Tibial nerve (tissue), 4 donors: Measurements from ENCODE around the gene GIPC2. TPM values are rescaled to one million over a fixed set of nuclear protein-coding genes. Genes with fewer than 3 reads are reported as not detected.
A peak's percentile ranks its signal among the peaks of the same experiment; 100 is the strongest.

Experiments used
- DNase-seq, 2 donors: peaks; one replicate each; pipeline ENCODE4 v3.0.0-alpha.2; 2019; ENCODE audit warnings: low spot score in 2 of 2
- H3K27ac ChIP-seq, 4 donors: fragments of 200-600 bp; sonication (generic) in 3 of 4; one replicate each; pipeline ENCODE4 v1.5.1; 2017 to 2019; ENCODE audit warnings: mild to moderate bottlenecking in 1 of 4
- H3K27me3 ChIP-seq, 2 donors: fragments of 200-600 bp; sonication (generic) in 1 of 2; one replicate each; pipeline versions ENCODE4 v1.5.1 to v1.6.0; 2017 to 2019
- H3K36me3 ChIP-seq, 3 donors: fragments of 200-600 bp; sonication (generic); one replicate each; pipeline ENCODE4 v1.5.1; 2018 to 2019
- H3K4me1 ChIP-seq, 4 donors: fragments of 200-600 bp; sonication (generic) in 3 of 4; one replicate each; pipeline ENCODE4 v1.5.1; 2017 to 2019
- H3K4me3 ChIP-seq, 4 donors: fragments of 200-600 bp; sonication (generic) in 3 of 4; one replicate each; pipeline ENCODE4 v1.5.1; 2017 to 2019; ENCODE audit warnings: mild to moderate bottlenecking in 1 of 4, moderate library complexity in 1 of 4
- H3K9me3 ChIP-seq, 4 donors: fragments of 200-600 bp; sonication (generic) in 3 of 4; one replicate each; pipeline ENCODE4 v1.5.1; 2017 to 2019
- CTCF ChIP-seq, 5 experiments: fragments of 200-600 bp in 3 of 5; fragments of 450-650 bp in 2 of 5; sonication (generic) in 3 of 5; IDR thresholded peaks; one replicate each; pipeline ENCODE4 v1.5.1; 2016 to 2019; ENCODE audit warnings: antibody characterized with exemption in 5 of 5, mild to moderate bottlenecking in 3 of 5, moderate library complexity in 2 of 5
- EP300 ChIP-seq, 2 donors: sonication (generic); formaldehyde crosslinking; IDR thresholded peaks; one replicate each; pipeline ENCODE4 v1.6.1; 2017; ENCODE audit warnings: antibody characterized with exemption in 2 of 2, mild to moderate bottlenecking in 1 of 2
- POLR2A ChIP-seq, 2 donors: fragments of 450-650 bp; IDR thresholded peaks; one replicate each; pipeline ENCODE4 v1.6.1; 2017; ENCODE audit warnings: antibody characterized with exemption in 2 of 2, mild to moderate bottlenecking in 2 of 2, moderate library complexity in 2 of 2
- WGBS, 2 donors: methylation state at CpG; one replicate each; pipeline ENCODE4 v1.1.5; 2018; 5-methylcytosine and 5-hydroxymethylcytosine counted together
- total RNA-seq, 4 donors: library from RNA; depleted of rRNA; stranded (reverse); fragments of >200 nt; gene quantifications; one replicate each; pipeline ENCODE4 v1.1.0, GENCODE V29; 2016

Gene GIPC2
- total RNA-seq, 4 donors from 2014 or later: 2.1 to 6.9 (median 3.7) TPM

- Histone ChIP-seq H3K4me3 (no peak overlapping the region), H3K36me3 (no peaks in the 10 kb centered on the region), H3K4me1 (no peaks in the 10 kb centered on the region), H3K27me3 (no peaks in the 10 kb centered on the region), H3K9me3 (no peaks in the 10 kb centered on the region), H3K27ac (no peak overlapping the region)
- 78 to 80% methylated on average over 2 of the region's 2 CpGs for WGBS, 2 donors
- DNase-seq: no peak
- TF ChIP-seq EP300 (IDR thresholded peaks at IDR 0.05): no peak
- no peak for TF ChIP-seq POLR2A (IDR thresholded peaks at IDR 0.05)
- no peak for TF ChIP-seq CTCF (IDR thresholded peaks at IDR 0.05)
Measured at GRCh38 chr1:78038071-78038470, 7.7 kb upstream of the GIPC2 start.

- Histone ChIP-seq H3K36me3 (no peaks in the 10 kb centered on the region), H3K9me3 (no peaks in the 10 kb centered on the region), H3K4me3 (no peak overlapping the region), H3K27me3 (no peaks in the 10 kb centered on the region), H3K27ac (no peak overlapping the region), H3K4me1 (no peaks in the 10 kb centered on the region)
- TF ChIP-seq POLR2A (IDR thresholded peaks at IDR 0.05): no peak
- DNase-seq: no peak
Measured at GRCh38 chr1:78038491-78038939, 7.3 kb upstream of the GIPC2 start.

DNA sequence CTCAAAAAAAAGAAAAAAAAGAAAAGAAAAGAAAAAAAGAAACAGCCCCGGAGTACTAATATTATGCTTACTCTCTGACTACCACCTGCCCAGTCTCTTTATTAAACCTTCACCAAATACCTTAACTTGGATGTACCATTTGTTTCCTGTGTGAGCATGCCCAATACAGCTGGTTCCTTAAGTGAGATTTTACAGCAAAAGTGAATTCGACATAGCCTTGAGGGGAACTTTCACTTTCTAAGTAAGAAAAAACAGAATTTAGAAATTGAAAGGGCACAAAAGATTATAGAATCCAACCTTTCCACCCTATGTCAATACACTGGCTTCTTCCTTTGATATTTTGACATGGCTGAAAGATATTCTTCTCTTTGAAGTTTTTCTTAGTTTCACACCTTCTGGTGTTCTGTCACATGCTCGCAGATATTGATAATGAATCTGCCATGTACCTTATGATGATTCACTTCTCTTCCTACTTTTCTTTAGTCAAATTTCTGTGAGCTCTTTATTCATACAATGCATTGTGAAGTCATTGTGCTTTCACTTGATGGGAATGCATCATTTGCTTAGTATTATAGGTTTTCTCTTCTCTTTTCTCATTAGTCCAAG, 5.2 kb upstream of the GIPC2 start:
- no peaks in the 10 kb centered on the region for H3K9me3 ChIP-seq
- H3K36me3 ChIP-seq: no peaks in the 10 kb centered on the region
- peaks cover 0 to under 1% (median 0%) of the 10 kb centered on the region in 4 donors for H3K4me1 ChIP-seq
- H3K4me3 ChIP-seq: no peak overlapping the region
- DNase-seq: no peak
- WGBS, 2 donors: 82 to 88% methylated on average over 3 of the region's 3 CpGs
- peaks cover 0 to 5% of the 10 kb centered on the region in 2 donors for H3K27me3 ChIP-seq
- TF ChIP-seq EP300 (IDR thresholded peaks at IDR 0.05) (no peak), CTCF (IDR thresholded peaks at IDR 0.05) (no peak), POLR2A (IDR thresholded peaks at IDR 0.05) (no peak)
- H3K27ac ChIP-seq: no peak overlapping the region

DNA sequence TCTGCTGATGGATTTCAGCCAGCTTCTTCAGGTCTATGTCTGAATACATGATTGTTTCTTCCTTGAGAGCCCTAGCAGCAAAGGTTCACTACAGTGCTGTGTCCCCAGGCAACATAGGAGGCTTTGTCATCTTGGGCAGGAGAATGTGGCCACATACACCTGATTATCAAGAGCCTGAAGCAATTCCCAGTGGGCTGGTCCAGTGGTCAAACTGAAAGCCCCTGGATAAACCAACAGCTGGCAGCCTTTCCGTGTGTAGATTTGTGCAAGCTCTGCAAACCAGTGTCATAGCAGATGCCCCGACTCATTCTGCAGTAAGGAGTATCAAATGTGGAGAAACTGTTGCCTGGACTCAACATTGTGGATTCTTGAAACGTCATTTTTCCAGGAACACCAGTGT, 2.3 kb upstream of the GIPC2 start:
- TF ChIP-seq EP300 (IDR thresholded peaks at IDR 0.05) (no peak), POLR2A (IDR thresholded peaks at IDR 0.05) (no peak), CTCF (IDR thresholded peaks at IDR 0.05) (no peak)
- WGBS, 2 donors: 71 to 78% methylated on average over 3 of the region's 3 CpGs
- Histone ChIP-seq H3K4me3 (no peak overlapping the region), H3K36me3 (no peaks in the 10 kb centered on the region), H3K27me3 (peaks cover 0 to 23% of the 10 kb centered on the region in 2 donors), H3K27ac (no peak overlapping the region), H3K9me3 (no peaks in the 10 kb centered on the region), H3K4me1 (peaks cover 0 to 14% (median 0%) of the 10 kb centered on the region in 4 donors)
- no peak for DNase-seq

DNA sequence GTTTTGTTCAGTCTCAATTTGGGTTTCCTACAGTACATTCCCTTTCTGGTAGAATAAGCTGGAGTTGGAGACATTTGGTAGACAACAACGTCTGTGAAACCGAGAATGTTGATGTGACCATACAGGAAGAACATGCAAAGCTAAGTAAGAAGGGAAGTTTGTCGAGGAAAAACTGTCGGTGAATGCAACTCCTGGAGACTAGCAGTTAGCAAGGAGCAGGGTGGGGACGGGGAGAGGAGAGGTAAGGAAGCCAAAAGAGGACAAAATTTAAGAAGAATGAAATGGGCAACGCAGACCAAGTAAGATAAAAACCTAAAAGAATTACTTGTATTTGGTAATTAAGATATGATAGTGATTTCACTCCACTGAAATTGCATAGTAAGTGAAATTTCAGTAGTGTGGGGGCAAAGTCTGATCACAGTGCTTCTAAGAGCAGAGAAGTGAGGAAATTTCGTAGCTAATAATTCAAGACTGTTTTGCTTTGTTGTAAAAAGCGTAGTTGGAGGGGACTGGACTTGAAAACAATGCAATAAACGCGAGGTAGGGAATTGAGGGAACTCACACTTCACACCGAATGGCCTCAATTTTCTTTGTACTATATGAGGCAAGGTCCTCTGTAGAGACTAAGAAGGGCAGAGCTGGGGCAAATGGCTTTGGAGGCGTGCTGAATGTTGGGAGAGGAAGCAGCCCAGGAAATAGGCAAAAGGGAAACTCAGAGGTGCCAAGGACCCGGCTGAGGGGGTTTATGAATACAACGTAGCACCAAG, 787 bp upstream of the GIPC2 start:
- no peaks in the 10 kb centered on the region for H3K9me3 ChIP-seq
- DNase-seq: no peak
- peaks cover 0 to 26% of the 10 kb centered on the region in 2 donors for H3K27me3 ChIP-seq
- H3K27ac ChIP-seq: peak overlapping the region in 2 of 4 donors; percentile 70 to 77
- H3K4me3 ChIP-seq: peak overlapping the region in 3 of 4 donors; percentile 56 to 71 (median 65)
- no peaks in the 10 kb centered on the region for H3K36me3 ChIP-seq
- 63 to 66% methylated on average over 14 of the region's 14 CpGs for WGBS, 2 donors
- TF ChIP-seq CTCF (IDR thresholded peaks at IDR 0.05) (no peak), EP300 (IDR thresholded peaks at IDR 0.05) (no peak), POLR2A (IDR thresholded peaks at IDR 0.05) (no peak)
- peaks cover 0 to 14% (median 0%) of the 10 kb centered on the region in 4 donors for H3K4me1 ChIP-seq
